Measurements from ENCODE around the gene COMMD1. TPM values are rescaled to one million over a fixed set of nuclear protein-coding genes. Genes with fewer than 3 reads are reported as not detected.

The COMMD1 gene
- total and polyA plus RNA-seq, 2 experiments from 2014 or later: 54.9 to 83.7 TPM

GRCh38 chr2:62007555-62007954 is 102.1 kb downstream of the COMMD1 start:
- no peaks in the 10 kb centered on the region for H3K27me3 ChIP-seq (ENCODE audit: insufficient read depth)
- no peak overlapping the region for H3K27ac ChIP-seq (ENCODE audit: low read depth)
- no peaks in the 10 kb centered on the region for H3F3A ChIP-seq (replicated peaks; ENCODE audit: low read depth)
- no peak overlapping the region for H3K4me3 Mint-ChIP-seq
- ATAC-seq (no peak), DNase-seq (ENCODE audit: low spot score) (no peak)
- no peaks in the 10 kb centered on the region for H3K9me3 Mint-ChIP-seq
- H3K4me1 ChIP-seq (ENCODE audit: insufficient read depth): no peaks in the 10 kb centered on the region
- H3K27me3 Mint-ChIP-seq (ENCODE audit: insufficient read depth, low read depth, poor library complexity): peaks cover 2% of the 10 kb centered on the region
- H3K4me1 Mint-ChIP-seq: peaks cover 10% of the 10 kb centered on the region
- no peaks in the 10 kb centered on the region for H3K36me3 ChIP-seq (ENCODE audit: insufficient read depth)
- no peak for TF ChIP-seq STAT1 (IDR thresholded peaks at IDR 0.05; ENCODE audit: unreplicated experiment)
- TF ChIP-seq REST (IDR thresholded peaks at IDR 0.05; ENCODE audit: unreplicated experiment): no peak
- no peak for TF ChIP-seq NANOG (IDR thresholded peaks at IDR 0.05; ENCODE audit: borderline replicate concordance)
- TF ChIP-seq ZNF114 (CRISPR knock-in tag; IDR thresholded peaks at IDR 0.05): no peak
- no peak for TF ChIP-seq JUNB (IDR thresholded peaks at IDR 0.05; ENCODE audit: unreplicated experiment)
- TF ChIP-seq ETS1 (IDR thresholded peaks at IDR 0.05): no peak
- no peak for TF ChIP-seq EZH2phosphoT487 (IDR thresholded peaks at IDR 0.05; ENCODE audit: unreplicated experiment)
- TF ChIP-seq CTCF (conservative IDR thresholded peaks at IDR 0.05; ENCODE audit: low read depth in 2 of 2): no peak
- no peak for TF ChIP-seq POLR2AphosphoS5 (IDR thresholded peaks at IDR 0.05; ENCODE audit: low read depth)
- TF ChIP-seq ZNF462 (CRISPR knock-in tag; IDR thresholded peaks at IDR 0.05): no peak
- no peak for TF ChIP-seq CREB1 (CRISPR knock-in tag; IDR thresholded peaks at IDR 0.05; ENCODE audit: low read depth)
- TF ChIP-seq ZNF331 (CRISPR knock-in tag; IDR thresholded peaks at IDR 0.05; ENCODE audit: low read depth): no peak
- TF ChIP-seq EZH2 (IDR thresholded peaks at IDR 0.05; ENCODE audit: low read depth, unreplicated experiment): no peak
- H3K4me3 ChIP-seq: no peak overlapping the region
- H3K4me2 ChIP-seq: no peak overlapping the region
- H3K36me3 Mint-ChIP-seq (ENCODE audit: low read depth): no peaks in the 10 kb centered on the region
- no peaks in the 10 kb centered on the region for H3K79me2 ChIP-seq (replicated peaks; ENCODE audit: insufficient read depth)
- no peaks in the 10 kb centered on the region for H4K20me1 ChIP-seq (replicated peaks; ENCODE audit: insufficient read depth)
- no peak overlapping the region for H2AFZ ChIP-seq
- no peaks in the 10 kb centered on the region for H3K9me2 ChIP-seq (ENCODE audit: insufficient read depth)
- H3K27ac Mint-ChIP-seq: no peak overlapping the region

Data from GM23338 (cell line).